ENCODE results near the gene NPAS1.

- TF ChIP-seq CTCF (IDR thresholded peaks at IDR 0.05) (no peak), EZH2 (IDR thresholded peaks at IDR 0.05) (no peak), EZH2phosphoT487 (IDR thresholded peaks at IDR 0.05) (no peak)
These were observed 19.3 kb upstream of the NPAS1 start for GRCh38 chr19:47000373-47000772.
